Endothelial cell of umbilical vein (primary cell): ENCODE data around the gene TBC1D21. TPM values are rescaled to one million over a fixed set of nuclear protein-coding genes. Genes with fewer than 3 reads are reported as not detected.

Source experiments
- BruUV-seq: library from RNA; stranded (reverse); fragments of 400-500 nt; replicated peaks from 2 replicates; lab custom pipeline; 2021; lab: Mats Ljungman, UMichigan
- CTCF ChIA-PET: fragments of 300-600, 350-600 bp; sonication (Branson Sonifier 250); formaldehyde crosslinking; loops from one replicate; lab custom pipeline; 2021; ENCODE audit warnings: antibody characterized with exemption, inconsistent platforms; lab: Charles Lee
- POLR2A ChIA-PET: fragments of 300-600, 350-600 bp; sonication (Branson Sonifier 250); formaldehyde crosslinking; loops from one replicate; lab custom pipeline; 2021; ENCODE audit warnings: antibody characterized with exemption, inconsistent platforms; lab: Charles Lee
- DNase-seq: peaks from one replicate; pipeline ENCODE4 v3.0.0-alpha.2; 2011; ENCODE audit warnings: low read depth, low spot score
- FAIRE-seq: peaks from 2 replicates; lab custom pipeline; 2011; peaks lifted over from hg19 to GRCh38; lab: Jason Lieb, UNC
- H2AFZ ChIP-seq: 2 replicates; pipeline ENCODE4 v1.6.0; 2012; ENCODE audit warnings: low read depth, low read length, control low read depth, inconsistent platforms
- H3K27ac ChIP-seq: 2 replicates; pipeline ENCODE4 v1.5.1; 2011; ENCODE audit warnings: low read depth, mild to moderate bottlenecking, control low read depth, low read length, moderate library complexity; ENCODE audit not compliant: insufficient read depth
- H3K27me3 ChIP-seq, 2 experiments: 2 replicates each; pipeline versions ENCODE4 v1.6.0 to v1.6.1; 2011; ENCODE audit warnings: low read length in 2 of 2, mixed read lengths in 1 of 2; ENCODE audit not compliant: control insufficient read depth in 2 of 2, insufficient read depth in 2 of 2
- H3K36me3 ChIP-seq, 2 experiments: 2 replicates in 1 of 2; 3 replicates in 1 of 2; pipeline ENCODE4 v1.5.1; 2011; ENCODE audit warnings: low read length in 2 of 2, mild to moderate bottlenecking in 1 of 2, moderate library complexity in 1 of 2; ENCODE audit not compliant: control insufficient read depth in 2 of 2, insufficient read depth in 2 of 2; ENCODE audit errors: extremely low read depth in 1 of 2
- H3K4me1 ChIP-seq: 3 replicates; pipeline ENCODE4 v1.5.1; 2011; ENCODE audit warnings: mild to moderate bottlenecking, low read length; ENCODE audit not compliant: control insufficient read depth, insufficient read depth; ENCODE audit errors: extremely low read depth
- H3K4me2 ChIP-seq: 2 replicates; pipeline ENCODE4 v1.6.1; 2011; ENCODE audit warnings: low read length, control low read depth, mixed read lengths; ENCODE audit not compliant: insufficient read depth
- H3K4me3 ChIP-seq, 3 experiments: fragments of 200-600 bp in 1 of 3; sonication (generic), shearing (Covaris generic) in 1 of 3; replicated peaks in 1 of 3; 2 replicates each; pipeline ENCODE4 v1.5.1; 2011 to 2016; ENCODE audit warnings: control low read depth in 3 of 3, low read length in 3 of 3, mild to moderate bottlenecking in 2 of 3, inconsistent platforms in 1 of 3, low read depth in 1 of 3, moderate library complexity in 1 of 3; ENCODE audit not compliant: insufficient read depth in 1 of 3
- H3K79me2 ChIP-seq: 2 replicates; pipeline ENCODE4 v1.6.0; 2012; ENCODE audit warnings: low read length, inconsistent platforms; ENCODE audit not compliant: control insufficient read depth, insufficient read depth
- H3K9ac ChIP-seq: replicated peaks from 2 replicates; pipeline ENCODE3; 2011; ENCODE audit warnings: low read length, control low read depth; ENCODE audit not compliant: insufficient read depth; ENCODE audit errors: extremely low read depth
- H3K9me1 ChIP-seq: replicated peaks from 3 replicates; pipeline ENCODE4 v1.6.0; 2011; ENCODE audit warnings: mild to moderate bottlenecking, low read length; ENCODE audit not compliant: control insufficient read depth, insufficient read depth; ENCODE audit errors: extremely low read depth
- H3K9me3 ChIP-seq: replicated peaks from 2 replicates; pipeline ENCODE4 v1.5.1; 2012; ENCODE audit warnings: low read length, inconsistent platforms; ENCODE audit not compliant: control insufficient read depth, insufficient read depth
- H4K20me1 ChIP-seq: replicated peaks from 2 replicates; pipeline ENCODE3; 2011; ENCODE audit warnings: mild to moderate bottlenecking, low read length; ENCODE audit not compliant: control insufficient read depth, insufficient read depth; ENCODE audit errors: extremely low read depth
- CTCF ChIP-seq, 2 donors: IDR thresholded peaks; 1 replicate in 1 of 2; 2 replicates in 1 of 2; pipeline ENCODE4 v1.5.1; 2011; ENCODE audit warnings: low read length in 2 of 2, mild to moderate bottlenecking in 2 of 2, moderate library complexity in 2 of 2, control low read depth in 1 of 2, inconsistent platforms in 1 of 2, low read depth in 1 of 2; ENCODE audit not compliant: insufficient read depth in 1 of 2; ENCODE audit errors: extremely low read depth in 1 of 2
- EZH2 ChIP-seq: IDR thresholded peaks from 2 replicates; pipeline ENCODE4 v1.6.1; 2012; ENCODE audit warnings: borderline replicate concordance, low read depth, mild to moderate bottlenecking, moderate library complexity, low read length, inconsistent platforms; ENCODE audit not compliant: severe bottlenecking
- FOS ChIP-seq: IDR thresholded peaks from 2 replicates; pipeline ENCODE4 v1.6.1; 2011; ENCODE audit warnings: mild to moderate bottlenecking, low read length, moderate library complexity, borderline replicate concordance; ENCODE audit not compliant: insufficient read depth
- GATA2 ChIP-seq: IDR thresholded peaks from 2 replicates; pipeline ENCODE4 v1.7.0; 2011; ENCODE audit warnings: low read depth, mild to moderate bottlenecking, moderate library complexity, mixed read lengths, low read length; ENCODE audit not compliant: insufficient read length, insufficient read depth
- JUN ChIP-seq: IDR thresholded peaks from 2 replicates; pipeline ENCODE4 v1.6.1; 2011; ENCODE audit warnings: borderline replicate concordance, low read depth; ENCODE audit not compliant: insufficient read length, insufficient read depth
- MAX ChIP-seq: IDR thresholded peaks from 2 replicates; pipeline ENCODE4 v1.6.1; 2011; ENCODE audit not compliant: insufficient read depth, insufficient read length
- MYC ChIP-seq: IDR thresholded peaks from one replicate; pipeline ENCODE4 v1.6.1; 2011; ENCODE audit warnings: mild to moderate bottlenecking, low read depth, low read length
- POLR2A ChIP-seq: IDR thresholded peaks from 2 replicates; pipeline ENCODE4 v1.6.1; 2012; ENCODE audit warnings: low read depth, mild to moderate bottlenecking, control low read depth, low read length
- POLR2AphosphoS5 ChIP-seq: IDR thresholded peaks from 2 replicates; pipeline ENCODE4 v1.6.1; 2012; ENCODE audit warnings: low read depth, mild to moderate bottlenecking, control low read depth, low read length, moderate library complexity; ENCODE audit not compliant: insufficient read depth
- dilution Hi-C: fragments of 300-500 bp; cut with MboI; formaldehyde crosslinking; loops from one replicate; pipeline ENCODE4 v1.15.0; 2019; ENCODE audit warnings: low sequenced_read_pairs; ENCODE audit not compliant: extremely low pct_ligation_motif_present
- intact Hi-C: fragments of 100-400 bp; cut with micrococcal nuclease; formaldehyde crosslinking; loops from one replicate; pipeline ENCODE4 v1.10.0; 2022
- polyA plus RNA-seq, 4 experiments: library from polyadenylated mRNA; depleted of rRNA in 3 of 4; stranded (reverse) in 3 of 4; unstranded in 1 of 4; fragments of >200 nt; gene quantifications; 2 replicates each; pipeline versions ENCODE4 v1.2.1 to v1.2.3, GENCODE V29; 2011 to 2012; ENCODE audit warnings: missing spikeins in 1 of 4
- total RNA-seq: library from RNA; stranded (reverse); gene quantifications from 2 replicates; pipeline ENCODE4 v1.2.3, GENCODE V29; 2021

Gene TBC1D21
- total and polyA plus RNA-seq, 2 donors (not counting 3 experiments of a cell fraction or from before 2014, with no cell fraction given) = not detected

GRCh38 chr15:73936588-73937290 lies 63.4 kb downstream of the TBC1D21 start:
- H3K4me3 ChIP-seq = no peak overlapping the region
- POLR2A ChIA-PET = no interaction called here
- TF ChIP-seq JUN (no peak), MYC (no peak), GATA2 (no peak), CTCF (IDR thresholded peaks at IDR 0.05; ENCODE audit: extremely low read depth in 1 of 2, insufficient read depth in 1 of 2, low read depth in 1 of 2, low read length in 2 of 2) (no peak), POLR2A (no peak), FOS (no peak), POLR2AphosphoS5 (no peak), MAX (no peak), EZH2 (no peak)
- no peak overlapping the region for H2AFZ ChIP-seq
- CTCF ChIA-PET = interaction anchor here (1.1 to 4.4 kb wide), 10 partner anchors 9 to 386 kb away, joined by 4 to 29 read pairs (median 6); partner anchors contain the start of gene TBC1D21
- no peak overlapping the region for H3K27ac ChIP-seq
- dilution Hi-C loops (no loop called here), intact Hi-C loops (no loop called here)
- no peaks in the 10 kb centered on the region for H3K36me3 ChIP-seq
- no peaks in the 10 kb centered on the region for H4K20me1 ChIP-seq
- FAIRE-seq (peak; percentile 18), DNase-seq (peak; percentile 46)
- H3K4me1 ChIP-seq = peaks cover 24% of the 10 kb centered on the region
- no peaks in the 10 kb centered on the region for H3K9me3 ChIP-seq
- H3K9ac ChIP-seq = no peak overlapping the region
- H3K79me2 ChIP-seq = no peaks in the 10 kb centered on the region
- BruUV-seq = no TSS peak
- H3K27me3 ChIP-seq = no peaks in the 10 kb centered on the region
- H3K4me2 ChIP-seq = no peak overlapping the region
- no peaks in the 10 kb centered on the region for H3K9me1 ChIP-seq
